ENCODE data around the gene HIKESHI.

GRCh38 chr11:86358720-86359119 lies 56.7 kb downstream of the HIKESHI start:
- TF ChIP-seq CTCF (IDR thresholded peaks at IDR 0.05) (no peak), ZFX (IDR thresholded peaks at IDR 0.05; ENCODE audit: borderline replicate concordance) (no peak)

All from 22Rv1 (cell line).